Caco-2 (cell line): Measurements from ENCODE around the gene TENM4. TPM values are rescaled to one million over a fixed set of nuclear protein-coding genes. Genes with fewer than 3 reads are reported as not detected.
A peak's percentile ranks its signal among the peaks of the same experiment; 100 is the strongest.

ENCODE experiments used
- BruUV-seq: library from RNA; stranded (reverse); fragments of 400-500 nt; replicated peaks from 2 replicates; lab custom pipeline; 2021; lab: Mats Ljungman, UMichigan
- CTCF ChIA-PET: fragments of 300-600 bp; sonication (Branson Sonifier 250); formaldehyde crosslinking; loops from one replicate; lab custom pipeline; 2022; ENCODE audit warnings: antibody characterized with exemption; lab: Charles Lee
- POLR2A ChIA-PET: fragments of 300-600 bp; sonication (Branson Sonifier 250); formaldehyde crosslinking; loops from one replicate; lab custom pipeline; 2022; ENCODE audit warnings: antibody characterized with exemption; lab: Charles Lee
- DNase-seq, 2 experiments: peaks; one replicate each; pipeline versions ENCODE4 v3.0.0 to v3.0.0-alpha.2; 2020 to 2022
- H3K27me3 ChIP-seq: replicated peaks from 2 replicates; pipeline ENCODE4 v1.6.0; 2011; ENCODE audit warnings: low read length; ENCODE audit not compliant: control insufficient read depth, insufficient read depth
- H3K36me3 ChIP-seq: 2 replicates; pipeline ENCODE4 v1.5.1; 2011; ENCODE audit warnings: low read length; ENCODE audit not compliant: control insufficient read depth, insufficient read depth
- H3K4me1 ChIP-seq: fragments of 250-450 bp; sonication (Bioruptor Pico); 2 replicates; pipeline ENCODE4 v1.5.1; 2020; ENCODE audit warnings: mild to moderate bottlenecking
- H3K4me3 ChIP-seq: 2 replicates; pipeline ENCODE4 v1.5.1; 2011; ENCODE audit warnings: low read depth, mild to moderate bottlenecking, control low read depth, low read length
- H3K9me3 ChIP-seq: fragments of 250-450 bp; sonication (Bioruptor Pico); 2 replicates; pipeline ENCODE4 v1.5.1; 2020; ENCODE audit warnings: mild to moderate bottlenecking, moderate library complexity
- H3K27ac Mint-ChIP-seq: one replicate; pipeline ENCODE4 v1.8.0; 2022; ENCODE audit warnings: mixed read lengths; ENCODE audit not compliant: unreplicated experiment
- H3K27me3 Mint-ChIP-seq: one replicate; pipeline ENCODE4 v1.8.0; 2022; ENCODE audit warnings: mixed read lengths; ENCODE audit not compliant: insufficient read depth, unreplicated experiment
- H3K36me3 Mint-ChIP-seq: one replicate; pipeline ENCODE4 v1.8.0; 2022; ENCODE audit warnings: mild to moderate bottlenecking, mixed read lengths; ENCODE audit not compliant: insufficient read depth, unreplicated experiment
- H3K4me1 Mint-ChIP-seq: one replicate; pipeline ENCODE4 v1.8.0; 2022; ENCODE audit warnings: low read depth, mixed read lengths; ENCODE audit not compliant: unreplicated experiment
- H3K4me3 Mint-ChIP-seq: one replicate; pipeline ENCODE4 v1.8.0; 2022; ENCODE audit warnings: mild to moderate bottlenecking, moderate library complexity, mixed read lengths; ENCODE audit not compliant: unreplicated experiment
- H3K9me3 Mint-ChIP-seq: one replicate; pipeline ENCODE4 v1.8.0; 2022; ENCODE audit warnings: mixed read lengths; ENCODE audit not compliant: unreplicated experiment
- intact Hi-C: fragments of 100-400 bp; cut with micrococcal nuclease; formaldehyde crosslinking; loops from one replicate; pipeline ENCODE4 v1.10.0; 2022; ENCODE audit not compliant: unreplicated experiment
- total RNA-seq: library from RNA; stranded (reverse); gene quantifications from 2 replicates; pipeline ENCODE4 v1.2.3, GENCODE V29; 2022
- TF ChIP-seq, protein P1 (sequence below), 2 experiments: fragments of 200-600 bp in 1 of 2; IDR thresholded peaks; 1 replicate in 1 of 2; 2 replicates in 1 of 2; pipeline versions ENCODE4 v1.5.1 to v1.8.0; 2011 to 2022; ENCODE audit warnings: antibody characterized with exemption in 1 of 2, control low read depth in 1 of 2, inconsistent platforms in 1 of 2, low read depth in 1 of 2, low read length in 1 of 2, mild to moderate bottlenecking in 1 of 2, moderate library complexity in 1 of 2; ENCODE audit not compliant: insufficient read depth in 1 of 2, severe bottlenecking in 1 of 2, unreplicated experiment in 1 of 2

Gene TENM4
- total RNA-seq, 1 experiment from 2014 or later, result 1.1 TPM

GRCh38 chr11:78688460-78688859 lies 752.4 kb downstream of the TENM4 start:
- peak in 1 of 2 experiments; percentile 36 for DNase-seq
- Histone ChIP-seq H3K36me3 (no peaks in the 10 kb centered on the region), H3K9me3 (no peaks in the 10 kb centered on the region), H3K4me1 (0 out of 2 replicates have a peak, but pooled peaks cover 12% of the 10 kb centered on the region), H3K27me3 (peaks cover 2% of the 10 kb centered on the region; the same call in 1 of the 2 replicates), H3K4me3 (no peak overlapping the region)
- Mint-ChIP-seq H3K4me3 (no peak overlapping the region), H3K9me3 (no peaks in the 10 kb centered on the region), H3K36me3 (no peaks in the 10 kb centered on the region), H3K27me3 (peaks cover 15% of the 10 kb centered on the region), H3K4me1 (peaks cover 12% of the 10 kb centered on the region), H3K27ac (no peak overlapping the region)
- ChIA-PET CTCF (interaction anchor here (1.5 to 1.6 kb wide), 2 partner anchors 27 to 43 kb away, joined by 4 to 5 read pairs; no protein-coding TSS in a partner anchor), POLR2A (no interaction called here)
- intact Hi-C loops, result no loop called here
- BruUV-seq, result no TSS peak
- TF ChIP-seq, protein P1, sequence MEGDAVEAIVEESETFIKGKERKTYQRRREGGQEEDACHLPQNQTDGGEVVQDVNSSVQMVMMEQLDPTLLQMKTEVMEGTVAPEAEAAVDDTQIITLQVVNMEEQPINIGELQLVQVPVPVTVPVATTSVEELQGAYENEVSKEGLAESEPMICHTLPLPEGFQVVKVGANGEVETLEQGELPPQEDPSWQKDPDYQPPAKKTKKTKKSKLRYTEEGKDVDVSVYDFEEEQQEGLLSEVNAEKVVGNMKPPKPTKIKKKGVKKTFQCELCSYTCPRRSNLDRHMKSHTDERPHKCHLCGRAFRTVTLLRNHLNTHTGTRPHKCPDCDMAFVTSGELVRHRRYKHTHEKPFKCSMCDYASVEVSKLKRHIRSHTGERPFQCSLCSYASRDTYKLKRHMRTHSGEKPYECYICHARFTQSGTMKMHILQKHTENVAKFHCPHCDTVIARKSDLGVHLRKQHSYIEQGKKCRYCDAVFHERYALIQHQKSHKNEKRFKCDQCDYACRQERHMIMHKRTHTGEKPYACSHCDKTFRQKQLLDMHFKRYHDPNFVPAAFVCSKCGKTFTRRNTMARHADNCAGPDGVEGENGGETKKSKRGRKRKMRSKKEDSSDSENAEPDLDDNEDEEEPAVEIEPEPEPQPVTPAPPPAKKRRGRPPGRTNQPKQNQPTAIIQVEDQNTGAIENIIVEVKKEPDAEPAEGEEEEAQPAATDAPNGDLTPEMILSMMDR (IDR thresholded peaks at IDR 0.05; ENCODE audit: insufficient read depth in 1 of 2, low read depth in 1 of 2, low read length in 1 of 2, severe bottlenecking in 1 of 2, unreplicated experiment in 1 of 2), result no peak

GRCh38 chr11:78685156-78685555 lies 755.7 kb downstream of the TENM4 start:
- ChIA-PET POLR2A (no interaction called here), CTCF (interaction anchor here (1.0 to 1.2 kb wide), 2 partner anchors 11 to 31 kb away, joined by 3 read pairs; no protein-coding TSS in a partner anchor)
- H3K36me3 ChIP-seq, result no peaks in the 10 kb centered on the region
- H3K27ac Mint-ChIP-seq, result no peak overlapping the region
- no peaks in the 10 kb centered on the region for H3K36me3 Mint-ChIP-seq
- no TSS peak for BruUV-seq
- H3K4me3 Mint-ChIP-seq, result no peak overlapping the region
- H3K4me1 Mint-ChIP-seq, result peaks cover 12% of the 10 kb centered on the region
- H3K27me3 ChIP-seq, result no peaks in the 10 kb centered on the region
- no peak for DNase-seq
- H3K27me3 Mint-ChIP-seq, result peaks cover 6% of the 10 kb centered on the region
- H3K9me3 Mint-ChIP-seq, result no peaks in the 10 kb centered on the region
- no peak overlapping the region for H3K4me3 ChIP-seq
- no peaks in the 10 kb centered on the region for H3K9me3 ChIP-seq
- 0 out of 2 replicates have a peak, but pooled peaks cover 12% of the 10 kb centered on the region for H3K4me1 ChIP-seq
- TF ChIP-seq, protein P1 (IDR thresholded peaks at IDR 0.05; ENCODE audit: insufficient read depth in 1 of 2, low read depth in 1 of 2, low read length in 1 of 2, severe bottlenecking in 1 of 2, unreplicated experiment in 1 of 2), result no peak
- intact Hi-C loops, result no loop called here

- TF ChIP-seq, protein P1 (IDR thresholded peaks at IDR 0.05; ENCODE audit: insufficient read depth in 1 of 2, low read depth in 1 of 2, low read length in 1 of 2, severe bottlenecking in 1 of 2, unreplicated experiment in 1 of 2), result no peak
- CTCF ChIA-PET, result interaction anchor here (1.2 kb wide), 1 partner anchor 31 kb away, joined by 6 read pairs; no protein-coding TSS in a partner anchor
- POLR2A ChIA-PET, result no interaction called here
- peak overlapping the region; percentile 53 for H3K4me3 Mint-ChIP-seq
- Histone ChIP-seq H3K4me3 (no peak overlapping the region), H3K4me1 (0 out of 2 replicates have a peak, but pooled peaks cover 12% of the 10 kb centered on the region), H3K9me3 (no peaks in the 10 kb centered on the region), H3K27me3 (no peaks in the 10 kb centered on the region), H3K36me3 (no peaks in the 10 kb centered on the region)
- no peaks in the 10 kb centered on the region for H3K9me3 Mint-ChIP-seq
- peaks cover 6% of the 10 kb centered on the region for H3K27me3 Mint-ChIP-seq
- peaks cover 12% of the 10 kb centered on the region for H3K4me1 Mint-ChIP-seq
- H3K36me3 Mint-ChIP-seq, result no peaks in the 10 kb centered on the region
- no peak overlapping the region for H3K27ac Mint-ChIP-seq
- peak in 1 of 2 experiments; percentile 39 for DNase-seq
- BruUV-seq, result no TSS peak
- intact Hi-C loops, result no loop called here
Observed at GRCh38 chr11:78684377-78684776, 756.5 kb downstream of the TENM4 start.
